DND-41 (cell line): ENCODE results near the gene BMERB1.
"Not testable (repeated sequence)": the region's sequence is repeated elsewhere in the genome, so short reads cannot be mapped to it uniquely, and the experiment has no call there.

ENCODE experiments used
- ATAC-seq: fragments of 200-7000 bp; cut with Tn5 transposase; 3 replicates; pipeline ENCODE4 v1.9.1; 2021; ENCODE audit warnings: low read depth; ENCODE audit not compliant: insufficient read depth
- DNase-seq: peaks from one replicate; pipeline ENCODE4 v3.0.0-alpha.2; 2020
- H2AFZ ChIP-seq: 2 replicates; pipeline ENCODE4 v1.6.0; 2012; ENCODE audit warnings: low read depth, low read length
- H3K27ac ChIP-seq: 2 replicates; pipeline ENCODE4 v1.5.1; 2012; ENCODE audit warnings: low read length, inconsistent platforms
- H3K27me3 ChIP-seq: fragments of 200-600 bp; sonication (generic); 2 replicates; pipeline ENCODE4 v1.6.0; 2012; ENCODE audit warnings: low read length, mild to moderate bottlenecking, inconsistent platforms; ENCODE audit not compliant: insufficient read depth, poor library complexity
- H3K36me3 ChIP-seq: 2 replicates; pipeline ENCODE4 v1.5.1; 2012; ENCODE audit warnings: low read length, inconsistent platforms; ENCODE audit not compliant: insufficient read depth
- H3K4me1 ChIP-seq: 2 replicates; pipeline ENCODE4 v1.5.1; 2012; ENCODE audit warnings: mild to moderate bottlenecking, low read length; ENCODE audit not compliant: insufficient read depth
- H3K4me2 ChIP-seq: 2 replicates; pipeline ENCODE4 v1.6.0; 2012; ENCODE audit warnings: mild to moderate bottlenecking, moderate library complexity, low read length, inconsistent platforms; ENCODE audit not compliant: insufficient read depth
- H3K4me3 ChIP-seq, 2 experiments: fragments of 200-600 bp in 1 of 2; shearing (Covaris generic) in 1 of 2; 2 replicates each; pipeline ENCODE4 v1.5.1; 2012 to 2016; ENCODE audit warnings: inconsistent platforms in 2 of 2, low read length in 2 of 2, mild to moderate bottlenecking in 2 of 2, low read depth in 1 of 2, moderate library complexity in 1 of 2
- H3K79me2 ChIP-seq: 2 replicates; pipeline ENCODE4 v1.6.0; 2012; ENCODE audit warnings: low read length, inconsistent platforms; ENCODE audit not compliant: insufficient read depth
- H3K9ac ChIP-seq: 2 replicates; pipeline ENCODE4 v1.6.0; 2012; ENCODE audit warnings: low read depth, mild to moderate bottlenecking, inconsistent platforms, low read length, moderate library complexity
- H3K9me3 ChIP-seq: 2 replicates; pipeline ENCODE4 v1.5.1; 2012; ENCODE audit warnings: low read length, moderate library complexity, mild to moderate bottlenecking, inconsistent platforms; ENCODE audit not compliant: insufficient read depth, severe bottlenecking
- H4K20me1 ChIP-seq: 2 replicates; pipeline ENCODE4 v1.6.0; 2012; ENCODE audit warnings: low read length; ENCODE audit not compliant: insufficient read depth
- CTCF ChIP-seq: IDR thresholded peaks from 2 replicates; pipeline ENCODE4 v1.5.1; 2012; ENCODE audit warnings: borderline replicate concordance, low read length, moderate library complexity, mild to moderate bottlenecking; ENCODE audit not compliant: poor library complexity, severe bottlenecking; ENCODE audit errors: extremely low read depth
- EZH2 ChIP-seq: IDR thresholded peaks from 3 replicates; pipeline ENCODE4 v1.6.1; 2012; ENCODE audit warnings: borderline replicate concordance, low read depth, mild to moderate bottlenecking, moderate library complexity, low read length, inconsistent platforms; ENCODE audit not compliant: severe bottlenecking

Gene BMERB1

GRCh38 chr16:15564604-15565339 lies 130.4 kb downstream of the BMERB1 start:
- no peak overlapping the region for H3K4me2 ChIP-seq
- ATAC-seq (no peak), DNase-seq (no peak)
- H3K36me3 ChIP-seq = no peaks in the 10 kb centered on the region
- H3K27ac ChIP-seq = no peak overlapping the region
- no peak overlapping the region for H2AFZ ChIP-seq
- no peak overlapping the region for H3K9ac ChIP-seq
- no peak overlapping the region for H3K4me3 ChIP-seq
- no peaks in the 10 kb centered on the region for H3K9me3 ChIP-seq
- H4K20me1 ChIP-seq = no peaks in the 10 kb centered on the region
- no peaks in the 10 kb centered on the region for H3K27me3 ChIP-seq
- TF ChIP-seq CTCF (no peak), EZH2 (no peak)
- H3K4me1 ChIP-seq = no peaks in the 10 kb centered on the region
- H3K79me2 ChIP-seq = no peaks in the 10 kb centered on the region

GRCh38 chr16:15566095-15566494 lies 131.7 kb downstream of the BMERB1 start:
- ATAC-seq (no peak), DNase-seq (no peak)
- H3K4me3 ChIP-seq = no peak overlapping the region
- no peak overlapping the region for H2AFZ ChIP-seq
- no peak overlapping the region for H3K27ac ChIP-seq
- H3K4me2 ChIP-seq = no peak overlapping the region
- no peaks in the 10 kb centered on the region for H4K20me1 ChIP-seq
- TF ChIP-seq CTCF = no peak
- no peak for TF ChIP-seq EZH2
- H3K27me3 ChIP-seq = no peaks in the 10 kb centered on the region
- H3K79me2 ChIP-seq = no peaks in the 10 kb centered on the region
- H3K9ac ChIP-seq = no peak overlapping the region
- no peaks in the 10 kb centered on the region for H3K4me1 ChIP-seq
- no peaks in the 10 kb centered on the region for H3K9me3 ChIP-seq
- no peaks in the 10 kb centered on the region for H3K36me3 ChIP-seq

GRCh38 chr16:15567823-15568222 lies 133.4 kb downstream of the BMERB1 start:
- Histone ChIP-seq H2AFZ (no peak overlapping the region), H3K4me1 (no peaks in the 10 kb centered on the region), H3K9me3 (no peaks in the 10 kb centered on the region), H3K27ac (no peak overlapping the region), H3K36me3 (no peaks in the 10 kb centered on the region), H3K79me2 (no peaks in the 10 kb centered on the region), H3K4me2 (no peak overlapping the region), H3K27me3 (peaks cover 6% of the 10 kb centered on the region), H4K20me1 (no peaks in the 10 kb centered on the region), H3K4me3 (no peak overlapping the region), H3K9ac (no peak overlapping the region)
- ATAC-seq (no peak), DNase-seq (no peak)
- TF ChIP-seq CTCF (no peak), EZH2 (no peak)

GRCh38 chr16:15570666-15571065 lies 136.3 kb downstream of the BMERB1 start:
- H3K9ac ChIP-seq, H3K4me3 ChIP-seq, H3K9me3 ChIP-seq, H3K36me3 ChIP-seq, DNase-seq, H3K27me3 ChIP-seq, H3K4me1 ChIP-seq, H3K27ac ChIP-seq, H2AFZ ChIP-seq, H4K20me1 ChIP-seq, ATAC-seq, H3K4me2 ChIP-seq, H3K79me2 ChIP-seq: not testable (repeated sequence)
